AG04449 (cell line): Measurements from ENCODE around the gene ARHGAP15.
"Not testable (repeated sequence)": the region's sequence is repeated elsewhere in the genome, so short reads cannot be mapped to it uniquely, and the experiment has no call there.

ENCODE experiments used
- CTCF ChIA-PET: fragments of 350-600 bp; formaldehyde crosslinking; extraction: SDS; loops from one replicate; lab custom pipeline; 2021; ENCODE audit warnings: antibody characterized with exemption; lab: Yijun Ruan, JAX
- POLR2A ChIA-PET: fragments of 400-600, 350-600 bp; formaldehyde crosslinking; extraction: SDS; loops from one replicate; lab custom pipeline; 2020; ENCODE audit warnings: antibody characterized with exemption, inconsistent platforms; lab: Yijun Ruan, JAX
- DNase-seq: peaks from one replicate; pipeline ENCODE4 v3.0.0-alpha.2; 2010; ENCODE audit warnings: low read depth, low spot score
- H3K4me3 ChIP-seq: 2 replicates; pipeline ENCODE4 v1.5.1; 2011; ENCODE audit warnings: low read depth, mild to moderate bottlenecking, control low read depth, low read length
- CTCF ChIP-seq: IDR thresholded peaks from one replicate; pipeline ENCODE4 v1.5.1; 2011; ENCODE audit warnings: mild to moderate bottlenecking, moderate library complexity, low read length, control low read depth, inconsistent platforms; ENCODE audit not compliant: insufficient read depth; ENCODE audit errors: missing control alignments

Gene ARHGAP15

DNA sequence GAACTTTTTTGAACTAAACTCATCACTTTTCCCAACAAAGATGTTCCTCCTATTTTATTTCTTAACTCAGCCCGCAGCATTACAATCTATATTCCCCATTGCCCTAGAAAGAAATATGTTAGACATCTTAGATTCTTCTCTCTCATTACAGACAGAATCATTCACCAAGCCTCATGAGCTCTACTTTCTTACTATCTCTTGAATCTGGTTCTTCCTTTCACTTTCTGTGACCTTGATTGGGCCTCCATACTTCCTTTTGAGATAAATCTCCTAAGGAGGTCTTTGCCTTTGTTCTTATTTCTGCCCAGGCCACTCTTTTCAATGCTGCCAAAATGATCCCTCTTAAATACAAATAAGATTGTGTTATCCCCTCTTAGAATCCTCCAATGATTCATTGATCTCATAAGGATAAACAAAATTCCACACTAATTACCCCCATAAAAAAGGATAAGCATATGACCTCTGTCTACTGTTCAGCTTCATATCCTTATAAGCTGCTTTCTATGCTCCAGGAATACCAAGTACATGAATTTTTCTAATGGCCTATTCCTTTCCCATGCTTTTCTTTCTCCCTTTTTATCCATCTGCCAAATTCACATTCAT is 400.0 kb downstream of the ARHGAP15 start:
- POLR2A ChIA-PET = no interaction called here

DNA sequence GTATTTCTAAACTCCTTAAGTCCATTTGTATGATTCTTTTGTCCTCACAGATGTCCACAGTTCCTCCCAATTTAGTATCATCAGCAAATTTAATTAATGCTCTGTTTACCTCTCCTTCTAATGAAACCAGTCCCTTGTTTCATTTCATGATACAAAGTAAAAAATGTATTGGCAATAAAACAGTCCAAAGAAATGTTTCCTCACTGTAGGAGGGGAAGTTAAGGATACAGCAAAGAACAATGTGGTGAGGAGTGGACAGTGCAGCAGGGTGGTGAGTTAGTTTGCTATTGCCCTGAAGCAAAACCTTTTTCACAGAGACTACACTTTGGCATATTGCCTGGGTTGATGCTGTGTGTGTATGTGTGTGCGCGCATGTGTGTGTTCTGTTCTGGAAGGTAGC is 401.5 kb downstream of the ARHGAP15 start:
- POLR2A ChIA-PET = no interaction called here
- DNase-seq = no peak
- H3K4me3 ChIP-seq = no peak overlapping the region
- CTCF ChIA-PET = no interaction called here
- no peak for TF ChIP-seq CTCF

More for the DNA sequence above, 400.0 kb downstream of the ARHGAP15 start:
- CTCF ChIA-PET = interaction anchor here (1.0 kb wide), 1 partner anchor 14 kb away, joined by 3 read pairs; no protein-coding TSS in a partner anchor
- no peak for TF ChIP-seq CTCF
- no peak overlapping the region for H3K4me3 ChIP-seq
- DNase-seq = no peak

DNA sequence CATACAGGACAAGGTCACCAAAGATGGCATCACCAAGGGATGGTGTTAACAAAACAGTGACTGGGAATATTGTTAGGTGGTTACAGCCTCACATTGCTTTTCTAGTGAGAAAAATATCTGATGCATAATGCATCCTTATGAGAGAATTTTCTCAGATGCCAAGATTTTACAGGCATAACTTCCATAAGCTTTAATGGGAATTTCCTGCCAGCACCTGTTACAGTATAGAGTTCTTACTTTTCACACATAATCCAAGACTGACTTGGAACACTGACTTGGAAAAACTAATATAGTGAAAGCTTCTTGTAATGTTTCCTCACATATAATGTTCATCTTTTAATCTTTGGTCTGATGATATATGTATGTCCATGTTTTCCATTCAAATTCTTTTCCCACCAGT is 402.8 kb downstream of the ARHGAP15 start:
- DNase-seq = no peak
- no peak for TF ChIP-seq CTCF
- ChIA-PET CTCF (no interaction called here), POLR2A (no interaction called here)
- H3K4me3 ChIP-seq = no peak overlapping the region

DNA sequence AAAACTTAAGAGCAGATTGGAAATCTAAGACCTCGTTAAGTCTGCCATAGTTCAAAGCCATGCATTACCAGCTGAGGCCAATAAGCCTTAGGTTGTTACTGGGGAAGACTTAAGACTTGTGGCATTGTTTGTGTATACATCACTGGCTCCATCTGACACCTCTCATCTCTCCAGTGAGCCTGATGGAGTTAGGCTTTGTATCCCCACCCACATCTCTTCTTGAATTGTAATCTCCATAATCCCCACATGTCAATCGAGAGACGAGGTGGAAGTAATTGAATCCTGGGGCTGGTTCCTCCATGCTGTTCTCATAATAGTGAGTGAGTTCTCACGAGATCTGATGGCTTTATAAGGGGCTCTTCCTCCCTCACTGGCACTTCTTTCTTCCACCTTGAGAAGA is 404.6 kb downstream of the ARHGAP15 start:
- CTCF ChIA-PET = no interaction called here

DNA sequence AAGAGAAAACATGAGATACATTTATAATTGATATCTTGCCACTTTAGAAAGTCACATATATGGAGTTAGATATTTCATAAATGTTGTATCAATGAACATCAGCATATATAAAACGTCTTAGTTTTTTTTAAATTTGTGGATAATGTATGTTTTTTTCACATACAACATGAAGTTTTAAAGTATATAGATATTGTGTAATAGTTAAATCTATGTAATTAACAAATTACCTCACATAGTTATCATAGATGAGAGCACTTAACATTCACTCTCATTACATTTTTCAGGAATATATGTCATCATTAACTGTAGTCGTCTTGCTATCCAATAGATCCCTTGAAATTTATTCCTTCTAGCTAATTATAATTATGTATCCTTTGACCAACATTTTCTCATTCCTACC is 406.6 kb downstream of the ARHGAP15 start:
- H3K4me3 ChIP-seq = no peak overlapping the region
- ChIA-PET CTCF (no interaction called here), POLR2A (no interaction called here)
- TF ChIP-seq CTCF = no peak
- no peak for DNase-seq

More for the DNA sequence above, 404.6 kb downstream of the ARHGAP15 start:
- no peak overlapping the region for H3K4me3 ChIP-seq
- POLR2A ChIA-PET = no interaction called here
- no peak for TF ChIP-seq CTCF
- no peak for DNase-seq

DNA sequence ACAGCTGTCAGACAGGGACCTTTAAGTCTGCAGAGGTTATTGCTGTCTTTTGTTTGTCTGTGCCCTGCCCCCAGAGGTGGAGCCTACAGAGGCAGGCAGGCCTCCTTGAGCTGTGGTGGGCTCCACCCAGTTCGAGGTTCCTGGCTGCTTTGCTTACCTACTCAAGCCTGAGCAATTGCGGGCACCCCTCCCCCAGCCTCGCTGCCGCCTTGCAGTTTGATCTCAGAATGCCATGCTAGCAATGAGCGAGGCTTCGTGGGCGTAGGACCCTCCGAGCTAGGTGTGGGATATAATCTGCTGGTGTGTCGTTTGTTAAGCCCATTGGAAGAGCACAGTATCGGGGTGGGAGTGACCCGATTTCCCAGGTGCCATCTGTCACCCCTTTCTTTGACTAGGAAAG is 412.7 kb downstream of the ARHGAP15 start:
- POLR2A ChIA-PET, DNase-seq, CTCF ChIA-PET, H3K4me3 ChIP-seq: not testable (repeated sequence)
